Non-pigmented ciliary epithelial cell (primary cell): ENCODE results near the gene TMEM40.
"Not testable (repeated sequence)": the region's sequence is repeated elsewhere in the genome, so short reads cannot be mapped to it uniquely, and the experiment has no call there.

ENCODE experiments used
- DNase-seq: peaks from one replicate; pipeline ENCODE4 v3.0.0-alpha.2; 2010; ENCODE audit warnings: low read depth

Gene TMEM40

DNA sequence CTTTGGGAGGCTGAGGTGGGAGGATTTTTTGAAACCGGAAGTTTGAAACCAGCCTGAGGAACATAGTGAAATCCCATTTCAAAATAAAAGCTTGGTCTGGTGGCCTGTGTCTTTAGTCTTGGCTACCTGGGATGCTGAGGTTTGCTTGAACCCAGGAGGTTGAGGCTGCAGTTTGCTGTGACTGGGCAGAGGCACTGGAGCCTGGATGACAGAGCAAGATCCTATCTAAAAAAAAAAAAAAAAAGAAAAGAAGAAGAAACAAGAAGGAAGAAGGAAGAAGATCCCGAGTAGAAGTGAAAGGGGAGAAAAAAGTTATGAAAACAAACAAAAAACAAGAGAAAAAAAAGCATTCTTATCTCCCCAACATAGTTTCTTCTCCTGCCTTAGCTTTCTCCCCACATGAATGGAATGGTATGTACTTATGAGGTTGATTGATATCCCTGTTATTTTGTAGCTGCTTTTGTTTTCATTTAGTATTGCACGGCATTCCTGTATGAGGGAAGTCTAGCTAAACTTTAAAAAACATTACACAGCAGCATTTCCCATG, 42.4 kb downstream of the TMEM40 start:
- no peak for DNase-seq

DNA sequence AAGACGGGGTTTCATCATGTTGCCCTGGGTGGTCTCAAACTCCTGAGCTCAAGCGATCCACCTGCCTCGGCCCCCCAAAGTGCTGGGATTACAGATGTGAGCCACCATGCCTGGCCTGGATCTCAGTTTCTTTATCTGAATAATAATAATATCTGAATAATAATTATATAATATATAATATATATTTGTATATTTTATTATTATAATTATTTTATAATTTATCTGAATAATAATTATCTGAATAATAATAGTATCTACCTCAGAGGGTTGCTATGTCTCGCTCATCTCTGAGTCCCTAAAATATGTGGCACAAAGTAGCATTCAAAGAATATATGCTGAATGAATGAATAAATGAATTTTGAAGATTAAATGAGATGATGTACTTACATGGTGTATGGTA, 44.8 kb downstream of the TMEM40 start:
- DNase-seq: no peak

DNA sequence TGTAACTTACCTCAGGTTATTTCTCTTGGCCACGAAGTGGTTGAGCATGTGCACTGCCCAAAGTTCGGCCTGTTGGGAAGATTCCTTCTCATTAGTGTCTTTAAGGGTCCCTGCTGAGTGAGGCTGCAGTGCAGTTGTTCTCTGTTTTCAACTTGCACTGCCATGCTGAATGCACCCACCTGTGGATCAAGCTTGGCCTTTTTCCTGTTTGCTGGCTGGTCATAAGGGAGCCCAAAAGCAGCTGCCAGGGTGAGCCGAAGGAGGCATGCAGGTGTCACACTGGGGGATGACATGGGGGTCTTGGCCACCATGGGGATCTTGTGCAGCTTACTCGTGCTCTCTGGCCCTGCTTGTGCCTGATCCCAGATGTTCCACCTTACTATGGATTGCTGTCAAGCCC, 49.0 kb downstream of the TMEM40 start:
- DNase-seq: no peak

- DNase-seq: no peak
Observed at GRCh38 chr3:12709334-12709733, 49.7 kb downstream of the TMEM40 start.

- no peak for DNase-seq
Observed at GRCh38 chr3:12708584-12709192, 50.4 kb downstream of the TMEM40 start.

DNA sequence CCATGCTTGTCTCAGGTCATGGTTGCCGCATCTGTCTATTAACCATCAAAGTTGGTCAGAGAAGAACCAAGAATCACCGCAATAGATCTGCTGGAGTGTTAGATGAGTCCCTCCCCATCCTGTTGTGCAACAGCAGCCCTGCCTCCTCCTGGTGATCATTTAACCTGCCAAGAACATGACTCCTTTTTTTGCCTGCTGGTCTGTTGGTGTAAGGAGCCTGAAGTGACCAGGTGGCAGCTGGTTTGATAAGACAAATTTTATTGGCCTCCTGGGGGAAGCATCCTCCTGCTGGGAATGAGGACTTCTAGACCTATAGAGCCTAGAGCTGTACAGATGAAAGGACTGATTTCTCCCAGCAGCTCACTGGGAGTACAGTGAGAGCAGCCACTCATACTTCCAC, 51.6 kb downstream of the TMEM40 start:
- no peak for DNase-seq

DNA sequence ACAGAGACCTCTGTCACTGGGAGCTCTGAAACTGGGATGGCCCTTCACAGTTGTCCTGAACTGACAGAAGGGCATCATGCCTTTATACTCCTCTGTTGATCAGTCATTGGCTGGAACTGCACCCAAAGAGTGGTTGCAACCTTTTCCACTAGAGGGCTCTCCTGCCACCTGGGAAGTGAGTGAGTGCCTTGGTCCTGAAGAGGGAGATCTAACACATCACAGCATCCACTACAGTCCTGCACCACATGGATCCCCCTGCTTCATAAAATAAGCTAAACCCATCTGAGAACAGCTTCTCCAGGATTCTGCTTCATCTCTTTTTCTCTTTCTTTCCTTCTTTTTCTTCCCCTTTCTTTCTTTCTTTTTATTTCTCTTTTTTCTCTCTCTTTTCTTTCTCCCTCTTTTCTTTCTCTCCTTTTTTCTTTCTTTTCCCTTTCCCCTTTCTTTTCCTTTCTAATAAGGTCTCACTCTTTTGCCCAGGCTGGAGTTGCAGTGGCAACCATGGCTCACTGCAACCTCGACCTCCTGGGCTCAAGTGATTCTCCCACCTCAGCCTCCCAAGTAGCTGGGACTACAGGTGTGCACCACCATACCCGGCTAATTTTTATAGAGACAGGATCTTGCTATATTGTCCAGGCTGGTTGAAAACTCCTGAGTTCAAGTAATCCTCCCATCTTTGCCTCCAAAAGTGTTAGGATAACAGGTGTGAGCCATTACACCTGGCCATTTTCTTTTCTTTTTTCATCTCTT, 52.4 kb downstream of the TMEM40 start:
- DNase-seq: no peak

DNA sequence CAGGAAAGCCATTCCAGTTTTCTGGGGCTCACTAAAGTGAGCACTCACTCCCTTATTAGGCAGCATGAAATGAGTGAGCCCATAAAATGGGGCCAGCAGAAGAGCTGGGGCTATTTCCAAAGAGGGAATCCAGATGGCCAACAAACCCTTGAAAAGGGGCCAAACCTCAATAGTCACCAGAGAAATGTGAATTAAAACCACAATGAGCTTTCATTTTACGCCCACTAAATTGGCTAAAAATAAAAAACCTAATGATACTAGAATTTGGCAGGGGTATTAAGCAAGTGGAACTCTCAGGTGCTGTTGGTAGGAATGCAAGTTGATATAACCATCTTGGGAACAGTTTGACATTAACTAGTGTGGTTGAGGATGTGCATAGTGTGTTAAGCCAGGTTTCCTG, 53.1 kb downstream of the TMEM40 start:
- no peak for DNase-seq

DNA sequence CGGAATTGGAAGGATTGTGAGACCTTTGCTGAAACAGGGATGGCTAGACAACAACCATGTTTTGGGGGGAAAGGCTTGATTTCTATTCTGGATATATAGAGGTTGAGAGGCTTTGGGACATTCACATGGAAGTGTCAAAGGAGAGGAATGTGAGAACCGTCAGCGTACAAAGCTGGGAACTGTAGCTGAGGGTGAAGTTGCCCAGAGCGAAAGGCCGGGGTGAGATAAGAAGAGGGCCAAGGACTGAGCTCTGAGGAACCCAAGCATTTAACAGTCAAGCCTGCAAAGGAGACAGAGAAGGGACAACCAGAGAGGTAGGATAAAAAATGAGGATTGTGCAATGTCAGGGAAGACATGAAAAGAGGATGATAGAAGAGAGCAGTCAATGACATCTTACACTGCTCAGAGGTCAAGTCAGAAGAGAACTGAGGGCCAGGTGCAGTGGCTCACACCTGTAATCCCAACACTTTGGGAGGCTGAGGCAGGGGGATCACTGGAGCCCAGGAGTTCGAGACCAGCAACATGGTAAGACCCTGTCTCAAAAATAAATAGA, 53.6 kb downstream of the TMEM40 start:
- DNase-seq: no peak

GRCh38 chr3:12702501-12702900, 56.6 kb downstream of the TMEM40 start:
- DNase-seq: no peak

- not testable (repeated sequence) for DNase-seq
Observed at GRCh38 chr3:12701601-12702000, 57.5 kb downstream of the TMEM40 start.

DNA sequence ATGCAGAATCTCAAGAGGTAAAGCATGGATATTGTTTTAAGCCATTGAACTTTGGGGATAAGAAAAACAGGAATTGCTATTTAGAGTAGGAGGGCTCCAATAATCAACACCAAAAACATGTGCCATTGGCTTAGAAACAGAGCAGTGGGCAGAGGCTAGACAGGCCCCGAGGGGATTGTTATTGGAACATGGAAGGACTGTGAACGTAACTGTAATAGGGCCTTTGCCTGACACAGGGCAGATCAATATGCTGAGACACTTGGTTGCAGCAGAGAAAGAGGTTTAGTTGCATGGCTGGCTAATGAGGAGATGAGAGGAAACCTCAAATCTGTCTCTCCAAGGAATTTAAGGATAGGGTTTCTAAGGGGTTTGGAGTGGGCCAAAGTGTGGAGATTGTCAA, 58.3 kb downstream of the TMEM40 start:
- DNase-seq: no peak

- no peak for DNase-seq
Observed at GRCh38 chr3:12695916-12696315, 63.1 kb downstream of the TMEM40 start.

GRCh38 chr3:12695112-12695511, 63.9 kb downstream of the TMEM40 start:
- no peak for DNase-seq

GRCh38 chr3:12692444-12692843, 66.6 kb downstream of the TMEM40 start:
- DNase-seq: no peak

DNA sequence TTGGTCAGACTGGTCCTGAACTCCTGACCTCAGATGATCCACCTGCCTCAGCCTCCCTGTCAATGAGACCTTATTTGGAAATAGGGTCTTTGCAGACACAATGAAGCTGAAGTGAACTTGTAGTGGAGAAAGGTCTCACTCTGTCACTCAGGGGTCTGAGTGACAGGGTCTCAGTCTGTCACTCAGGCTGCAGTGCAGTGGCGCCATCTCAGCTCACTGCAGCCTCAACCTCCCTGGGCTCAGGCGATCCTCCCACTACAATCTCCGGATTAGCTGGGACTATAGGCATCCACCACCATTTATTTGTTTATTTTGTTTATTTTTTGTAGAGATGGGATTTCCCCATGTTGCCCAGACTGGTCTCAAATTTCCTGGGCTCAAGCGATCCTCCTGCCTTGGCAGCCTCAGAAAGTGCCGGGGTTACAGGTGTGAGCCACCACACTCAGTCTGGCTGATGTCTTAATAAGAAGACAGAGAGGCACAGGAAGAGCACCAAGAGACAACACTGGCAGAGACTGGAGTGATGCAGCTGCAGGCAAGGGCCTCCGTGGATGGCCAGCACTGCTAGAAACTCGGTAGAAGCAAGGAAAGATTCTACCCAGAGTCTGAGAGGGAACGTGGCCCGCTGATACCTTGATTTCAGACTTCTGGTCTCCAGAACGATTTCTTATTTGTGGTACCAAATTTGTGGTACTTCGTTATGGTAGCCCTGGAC, 68.9 kb downstream of the TMEM40 start:
- DNase-seq: no peak

GRCh38 chr3:12687948-12688347, 71.1 kb downstream of the TMEM40 start:
- no peak for DNase-seq

DNA sequence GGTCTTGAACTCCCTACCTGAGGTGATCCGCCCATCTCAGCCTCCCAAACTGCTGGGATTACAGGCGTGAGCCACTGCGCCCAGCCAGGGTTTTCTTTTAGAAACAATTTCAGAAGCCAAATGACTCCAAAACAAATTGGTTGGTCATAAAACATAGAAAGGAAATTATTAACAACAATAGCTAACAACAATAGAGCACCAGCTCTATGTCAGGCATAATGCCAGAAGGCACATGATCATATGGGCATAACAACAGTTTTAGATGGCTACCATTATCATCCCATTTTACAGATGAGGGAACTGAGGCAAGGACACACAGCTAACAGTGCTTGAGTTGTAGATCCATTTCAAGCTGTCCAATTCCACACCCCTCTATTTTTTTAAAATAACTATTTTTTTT, 73.0 kb downstream of the TMEM40 start:
- DNase-seq: no peak
